ENCODE results near the gene PDHA1. TPM values are rescaled to one million over a fixed set of nuclear protein-coding genes. Genes with fewer than 3 reads are reported as not detected.

The PDHA1 gene
- total RNA-seq, 4 donors from 2014 or later = 45.7 to 137 (median 78.8) TPM

DNA sequence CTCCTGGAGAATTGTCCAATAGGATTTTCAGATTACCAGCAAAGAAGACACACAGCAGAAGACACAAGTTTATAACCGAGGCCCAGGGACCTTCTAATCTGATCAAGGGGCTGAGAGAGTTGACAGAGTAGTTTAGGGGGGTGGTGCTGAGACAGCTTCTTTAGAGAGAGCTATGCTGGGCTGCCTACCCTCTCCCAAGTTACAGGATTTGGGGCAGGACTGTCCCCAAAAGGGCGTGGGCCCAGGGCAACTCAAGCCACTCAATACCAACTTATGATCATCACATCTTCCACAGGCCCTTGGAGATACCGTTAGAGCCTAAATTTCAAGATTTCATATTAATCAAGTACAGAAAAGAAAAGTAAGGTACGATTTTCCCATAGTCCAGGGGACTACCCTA is 43.0 kb downstream of the PDHA1 start:
- no peak for TF ChIP-seq POLR2A (IDR thresholded peaks at IDR 0.05; ENCODE audit: low read depth)
- TF ChIP-seq EP300 (IDR thresholded peaks at IDR 0.05) = no peak
- no peak for TF ChIP-seq POLR2AphosphoS5 (IDR thresholded peaks at IDR 0.05)
- TF ChIP-seq, protein P1, sequence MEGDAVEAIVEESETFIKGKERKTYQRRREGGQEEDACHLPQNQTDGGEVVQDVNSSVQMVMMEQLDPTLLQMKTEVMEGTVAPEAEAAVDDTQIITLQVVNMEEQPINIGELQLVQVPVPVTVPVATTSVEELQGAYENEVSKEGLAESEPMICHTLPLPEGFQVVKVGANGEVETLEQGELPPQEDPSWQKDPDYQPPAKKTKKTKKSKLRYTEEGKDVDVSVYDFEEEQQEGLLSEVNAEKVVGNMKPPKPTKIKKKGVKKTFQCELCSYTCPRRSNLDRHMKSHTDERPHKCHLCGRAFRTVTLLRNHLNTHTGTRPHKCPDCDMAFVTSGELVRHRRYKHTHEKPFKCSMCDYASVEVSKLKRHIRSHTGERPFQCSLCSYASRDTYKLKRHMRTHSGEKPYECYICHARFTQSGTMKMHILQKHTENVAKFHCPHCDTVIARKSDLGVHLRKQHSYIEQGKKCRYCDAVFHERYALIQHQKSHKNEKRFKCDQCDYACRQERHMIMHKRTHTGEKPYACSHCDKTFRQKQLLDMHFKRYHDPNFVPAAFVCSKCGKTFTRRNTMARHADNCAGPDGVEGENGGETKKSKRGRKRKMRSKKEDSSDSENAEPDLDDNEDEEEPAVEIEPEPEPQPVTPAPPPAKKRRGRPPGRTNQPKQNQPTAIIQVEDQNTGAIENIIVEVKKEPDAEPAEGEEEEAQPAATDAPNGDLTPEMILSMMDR (IDR thresholded peaks at IDR 0.05) = no peak
- WGBS = 79% methylated on average over 2 of the region's 4 CpGs
- intact Hi-C loops (cut with DNase I) = no loop called here
- no peak for DNase-seq (ENCODE audit: extremely low spot score)
- H3K36me3 ChIP-seq = no peaks in the 10 kb centered on the region
- H3K4me1 ChIP-seq = no peaks in the 10 kb centered on the region
- H3K27ac ChIP-seq (replicated peaks in 1 of 4) = no peak overlapping the region
- H3K27me3 ChIP-seq = peaks cover 0 to 6% (median 0%) of the 10 kb centered on the region in 4 donors
- peaks cover 0 to 10% (median 0%) of the 10 kb centered on the region in 4 donors for H3K9me3 ChIP-seq
- H3K4me3 ChIP-seq = no peak overlapping the region

DNA sequence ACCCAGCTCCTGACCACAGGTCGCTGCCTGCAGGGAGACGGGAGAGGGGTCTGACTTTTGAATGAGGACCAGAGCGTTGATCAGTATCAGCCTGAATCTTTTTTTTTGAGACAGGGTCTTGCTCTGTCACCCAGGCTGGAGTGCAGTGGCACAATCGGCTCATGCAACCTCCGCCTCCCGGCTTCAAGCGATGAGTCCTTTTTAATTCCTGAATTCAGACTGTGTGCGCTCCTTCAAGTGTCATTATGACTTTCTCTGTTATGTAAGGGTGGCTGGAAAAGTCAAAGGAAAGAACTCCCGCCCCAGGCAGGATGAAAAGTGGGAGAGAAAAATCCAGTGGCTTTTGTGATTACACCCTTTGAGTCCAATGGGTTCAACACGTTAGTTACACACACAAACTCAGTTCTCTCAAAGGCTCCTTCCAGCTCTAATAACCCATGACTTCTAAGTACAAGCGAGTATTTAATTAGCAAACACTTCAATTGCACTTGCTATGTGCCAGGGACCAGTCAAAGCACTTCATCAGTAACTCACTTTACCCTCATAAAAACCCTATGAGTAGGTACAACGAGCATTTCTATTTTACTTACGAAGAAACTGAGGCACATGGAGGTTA is 44.4 kb downstream of the PDHA1 start:
- TF ChIP-seq POLR2A (IDR thresholded peaks at IDR 0.05; ENCODE audit: low read depth) = no peak
- TF ChIP-seq EP300 (IDR thresholded peaks at IDR 0.05) = no peak
- TF ChIP-seq, protein P1 (IDR thresholded peaks at IDR 0.05) = no peak
- TF ChIP-seq POLR2AphosphoS5 (IDR thresholded peaks at IDR 0.05) = no peak
- no peaks in the 10 kb centered on the region for H3K36me3 ChIP-seq
- WGBS = 74% methylated on average over 13 of the region's 13 CpGs
- H3K9me3 ChIP-seq = peaks cover 0 to 10% (median 0%) of the 10 kb centered on the region in 4 donors
- no peak overlapping the region for H3K27ac ChIP-seq (replicated peaks in 1 of 4)
- peaks cover 0 to 6% (median 0%) of the 10 kb centered on the region in 4 donors for H3K27me3 ChIP-seq
- intact Hi-C loops (cut with DNase I) = no loop called here
- H3K4me3 ChIP-seq = no peak overlapping the region
- DNase-seq (ENCODE audit: extremely low spot score) = no peak
- no peaks in the 10 kb centered on the region for H3K4me1 ChIP-seq

DNA sequence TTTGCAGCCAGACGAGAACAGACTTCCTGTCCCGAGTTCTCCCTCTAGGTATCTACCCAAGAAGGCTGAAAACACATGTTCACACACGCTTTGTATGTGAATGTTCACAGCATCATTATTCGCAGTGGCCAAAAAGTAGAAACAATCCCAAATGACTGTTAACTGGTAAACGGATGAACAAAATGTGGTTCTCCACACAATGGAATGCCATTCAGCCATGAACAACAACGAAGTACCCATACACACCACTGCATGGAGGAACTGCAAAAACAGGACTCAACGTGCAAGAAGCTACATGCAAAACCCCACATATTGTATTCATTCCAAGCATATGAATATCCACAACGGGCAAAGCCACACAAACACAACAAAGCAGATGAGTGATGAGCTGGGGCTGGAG is 45.0 kb downstream of the PDHA1 start:
- no peak for DNase-seq (ENCODE audit: extremely low spot score)
- no peaks in the 10 kb centered on the region for H3K4me1 ChIP-seq
- H3K27me3 ChIP-seq = peaks cover 0 to 6% (median 0%) of the 10 kb centered on the region in 4 donors
- TF ChIP-seq, protein P1 (IDR thresholded peaks at IDR 0.05) = no peak
- TF ChIP-seq EP300 (IDR thresholded peaks at IDR 0.05) (no peak), POLR2A (IDR thresholded peaks at IDR 0.05; ENCODE audit: low read depth) (no peak), POLR2AphosphoS5 (IDR thresholded peaks at IDR 0.05) (no peak)
- intact Hi-C loops (cut with DNase I) = no loop called here
- H3K27ac ChIP-seq (replicated peaks in 1 of 4) = no peak overlapping the region
- H3K4me3 ChIP-seq = no peak overlapping the region
- H3K36me3 ChIP-seq = no peaks in the 10 kb centered on the region
- H3K9me3 ChIP-seq = peaks cover 0 to 10% (median 0%) of the 10 kb centered on the region in 4 donors
- WGBS = 74% methylated on average over 8 of the region's 8 CpGs

DNA sequence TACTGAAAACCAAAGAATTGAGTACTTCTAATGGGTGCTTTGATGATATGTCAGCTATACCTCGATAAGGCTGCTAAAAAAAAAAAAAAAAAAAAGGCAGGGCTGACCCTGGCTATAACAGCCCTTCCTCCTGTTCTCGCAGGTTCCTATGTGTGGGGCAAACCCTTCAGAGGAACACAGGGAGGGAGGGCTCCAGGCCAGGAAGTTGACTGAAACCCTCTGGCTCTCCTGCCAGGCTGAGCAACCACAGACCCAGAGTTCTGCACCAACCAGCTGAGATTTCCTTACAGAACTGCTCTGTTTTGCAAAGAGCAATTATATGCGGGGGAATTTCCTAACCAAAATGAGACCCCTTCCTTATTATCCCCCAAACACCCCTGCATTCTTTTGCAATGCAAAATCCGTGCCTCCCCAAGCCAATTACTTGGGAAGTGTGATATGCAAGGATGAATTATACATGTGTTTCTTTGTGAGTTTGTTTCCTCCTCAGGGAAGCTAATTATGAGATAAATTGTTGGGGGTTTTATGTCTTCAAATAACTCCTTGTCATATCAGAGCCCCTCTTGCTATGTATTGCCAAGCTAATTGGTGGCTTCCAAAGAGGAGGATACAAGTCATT is 45.6 kb downstream of the PDHA1 start:
- no peaks in the 10 kb centered on the region for H3K36me3 ChIP-seq
- peaks cover 0 to 6% (median 0%) of the 10 kb centered on the region in 4 donors for H3K27me3 ChIP-seq
- peaks cover 0 to 10% (median 0%) of the 10 kb centered on the region in 4 donors for H3K9me3 ChIP-seq
- DNase-seq (ENCODE audit: extremely low spot score) = no peak
- H3K4me1 ChIP-seq = no peaks in the 10 kb centered on the region
- TF ChIP-seq POLR2AphosphoS5 (IDR thresholded peaks at IDR 0.05) = no peak
- no peak for TF ChIP-seq POLR2A (IDR thresholded peaks at IDR 0.05; ENCODE audit: low read depth)
- no peak for TF ChIP-seq EP300 (IDR thresholded peaks at IDR 0.05)
- TF ChIP-seq, protein P1 (IDR thresholded peaks at IDR 0.05) = no peak
- intact Hi-C loops (cut with DNase I) = no loop called here
- no peak overlapping the region for H3K4me3 ChIP-seq
- 37% methylated on average over 4 of the region's 4 CpGs for WGBS
- H3K27ac ChIP-seq (replicated peaks in 1 of 4) = no peak overlapping the region

All from esophagus muscularis mucosa (tissue), 4 donors.